Endometrium (tissue), 2 donors: ENCODE results near the gene GRID2IP.
"Not testable (repeated sequence)": the region's sequence is repeated elsewhere in the genome, so short reads cannot be mapped to it uniquely, and the experiment has no call there.

Experiments
- FAIRE-seq: peaks from 2 replicates; lab custom pipeline; 2012; peaks lifted over from hg19 to GRCh38; lab: Jason Lieb, UNC
- donor health status: control.
- donor health status: control.

The GRID2IP gene

GRCh38 chr7:6551016-6551511, at the start of gene GRID2IP:
Gene GRID2IP, minus strand, starts transcription at chr7:6551461. Its CDS starts 25 bp downstream, at chr7:6551436.
- no peak for FAIRE-seq

GRCh38 chr7:6600093-6600492, 48.8 kb upstream of the GRID2IP start:
- no peak for FAIRE-seq

GRCh38 chr7:6590645-6591110, 39.4 kb upstream of the GRID2IP start:
- FAIRE-seq: no peak

GRCh38 chr7:6589829-6590644, 38.8 kb upstream of the GRID2IP start, which contains the start of gene INTS15:
Gene INTS15, plus strand, starts transcription at chr7:6590021. Its CDS starts 263 bp downstream, at chr7:6590284.
- FAIRE-seq: no peak

- FAIRE-seq: no peak
These were observed 38.0 kb upstream of the GRID2IP start for GRCh38 chr7:6589151-6589828.

- FAIRE-seq: no peak
These were observed 37.3 kb upstream of the GRID2IP start for GRCh38 chr7:6588566-6588965.

- not testable (repeated sequence) for FAIRE-seq
These were observed 34.6 kb upstream of the GRID2IP start for GRCh38 chr7:6585746-6586432.

- FAIRE-seq: no peak
These were observed 28.2 kb upstream of the GRID2IP start for GRCh38 chr7:6579446-6579845.

GRCh38 chr7:6578114-6579084, 27.1 kb upstream of the GRID2IP start:
- FAIRE-seq: no peak

GRCh38 chr7:6577369-6578113, 26.3 kb upstream of the GRID2IP start, which contains the start of gene ZDHHC4:
Gene ZDHHC4, plus strand, starts transcription at chr7:6577454. Its CDS starts 3,108 bp downstream, at chr7:6580562.
- no peak for FAIRE-seq

GRCh38 chr7:6576867-6577368, 25.7 kb upstream of the GRID2IP start:
- not testable (repeated sequence) for FAIRE-seq

GRCh38 chr7:6576024-6576866, 25.0 kb upstream of the GRID2IP start:
- no peak for FAIRE-seq

- no peak for FAIRE-seq
These were observed 24.2 kb upstream of the GRID2IP start for GRCh38 chr7:6575281-6576023.

- FAIRE-seq: no peak
These were observed 20.0 kb upstream of the GRID2IP start for GRCh38 chr7:6571160-6571779.

- FAIRE-seq: no peak
These were observed 16.6 kb upstream of the GRID2IP start for GRCh38 chr7:6567886-6568285.

- no peak for FAIRE-seq
These were observed 14.4 kb upstream of the GRID2IP start for GRCh38 chr7:6565655-6566054.

- no peak for FAIRE-seq
These were observed 12.9 kb upstream of the GRID2IP start for GRCh38 chr7:6563936-6564770.
